GM21381 (cell line): ENCODE measurements around the gene IGF2.

Source experiments
- ATAC-seq: cut with Tn5 transposase; IDR thresholded peaks from one replicate; pipeline ENCODE4 v1.9.1; 2021; ENCODE audit warnings: mild to moderate bottlenecking, moderate library complexity; ENCODE audit not compliant: unreplicated experiment

The IGF2 gene

DNA sequence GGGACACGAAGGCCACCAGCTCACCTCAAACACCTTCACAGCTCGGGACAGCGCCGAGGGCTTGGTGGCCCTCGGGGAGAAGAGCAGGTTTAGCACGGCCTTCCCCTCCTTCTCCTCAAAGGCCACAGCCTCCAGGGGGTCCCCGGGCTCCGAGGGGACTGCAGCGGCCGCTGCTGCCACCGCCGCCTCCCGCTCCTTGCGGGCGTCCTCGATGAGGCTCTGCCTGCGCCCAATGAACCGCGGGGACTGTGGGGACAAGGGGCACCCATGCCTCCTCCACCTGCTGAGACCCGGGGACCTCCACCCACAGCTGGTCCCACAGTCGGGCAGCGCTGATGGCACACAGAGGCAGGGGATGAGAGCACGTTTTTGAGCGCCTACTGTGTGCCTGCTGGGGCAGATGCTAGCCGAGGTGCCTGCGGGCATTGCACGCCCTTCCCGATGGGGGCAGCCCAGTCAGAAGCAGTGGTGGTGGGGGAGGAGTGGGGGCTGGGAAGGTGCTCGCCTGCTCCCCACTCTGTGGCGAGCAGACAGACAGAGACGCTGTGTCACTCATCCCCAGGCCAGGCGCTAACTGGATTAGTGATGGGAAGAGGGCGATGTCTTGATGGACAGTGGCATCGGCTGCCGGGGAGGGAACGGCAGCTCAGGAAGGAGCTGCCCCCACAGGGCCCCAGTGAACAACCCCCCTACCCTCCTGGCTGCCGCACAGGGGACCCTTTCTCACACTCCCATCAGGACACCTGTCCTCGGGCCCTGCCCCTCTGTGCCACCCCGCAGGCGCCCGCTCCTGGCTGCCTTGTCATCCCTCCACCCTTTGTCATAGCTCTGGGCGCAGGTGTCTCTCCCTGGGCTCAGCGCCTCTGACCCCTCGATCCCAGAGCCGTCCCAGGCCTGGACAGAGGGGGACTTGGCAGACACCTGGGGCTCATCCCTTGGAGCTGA, 30.7 kb upstream of the IGF2 start:
- ATAC-seq, result no peak

DNA sequence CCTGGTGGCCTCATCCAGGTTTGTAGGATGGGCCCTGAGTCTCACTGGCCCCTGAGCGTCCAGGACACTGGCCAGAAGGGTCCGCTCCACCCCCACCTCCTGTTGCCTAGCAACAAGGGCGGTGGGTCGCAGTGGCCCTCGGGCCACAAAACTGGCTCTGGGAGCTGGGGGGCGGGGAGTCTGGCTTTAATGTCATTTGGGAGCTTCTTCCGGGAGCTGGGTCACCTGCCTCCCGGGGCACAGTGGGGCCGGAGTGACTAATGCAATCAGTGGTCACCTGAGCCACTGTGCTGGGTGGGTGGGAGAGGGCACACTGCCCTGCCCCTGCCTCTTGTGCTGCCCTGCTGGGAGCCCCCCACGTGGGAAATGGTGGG, 29.8 kb upstream of the IGF2 start:
- ATAC-seq, result no peak

DNA sequence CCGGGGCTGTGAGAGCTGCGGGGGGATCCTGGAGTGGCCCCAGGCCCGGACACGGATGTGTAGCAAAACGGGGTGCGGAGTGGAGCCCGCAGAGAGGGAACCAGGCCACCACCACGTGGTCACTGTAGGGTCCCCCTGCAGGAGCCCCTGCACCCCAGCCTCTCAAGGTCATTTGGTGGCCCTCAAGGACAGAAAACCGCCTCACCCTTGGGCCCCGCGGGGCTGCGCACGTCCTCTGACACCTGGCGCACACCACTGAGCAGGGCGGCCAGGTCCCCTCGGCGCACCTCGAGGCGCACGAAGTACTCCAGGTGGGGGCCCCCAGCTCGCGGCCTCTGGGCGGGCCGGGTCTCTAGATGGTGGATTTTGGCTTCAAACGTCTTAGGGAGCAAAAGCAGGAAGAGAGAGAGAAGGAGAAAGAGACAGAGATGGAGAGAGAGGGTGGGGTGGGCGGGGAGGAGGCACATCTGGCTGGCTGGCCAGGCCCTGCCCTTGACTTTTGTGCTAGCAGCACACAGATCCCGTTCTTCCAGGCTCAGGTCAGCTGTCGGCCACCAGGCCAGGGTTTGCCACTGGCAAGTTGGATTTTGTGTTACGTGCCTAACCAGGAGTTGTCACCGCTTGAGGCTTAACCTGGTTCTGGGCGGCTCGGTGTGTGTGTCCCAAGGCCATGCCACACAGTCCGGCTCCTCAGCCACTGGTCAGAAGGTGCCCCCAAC, 29.3 kb upstream of the IGF2 start:
- no peak for ATAC-seq

DNA sequence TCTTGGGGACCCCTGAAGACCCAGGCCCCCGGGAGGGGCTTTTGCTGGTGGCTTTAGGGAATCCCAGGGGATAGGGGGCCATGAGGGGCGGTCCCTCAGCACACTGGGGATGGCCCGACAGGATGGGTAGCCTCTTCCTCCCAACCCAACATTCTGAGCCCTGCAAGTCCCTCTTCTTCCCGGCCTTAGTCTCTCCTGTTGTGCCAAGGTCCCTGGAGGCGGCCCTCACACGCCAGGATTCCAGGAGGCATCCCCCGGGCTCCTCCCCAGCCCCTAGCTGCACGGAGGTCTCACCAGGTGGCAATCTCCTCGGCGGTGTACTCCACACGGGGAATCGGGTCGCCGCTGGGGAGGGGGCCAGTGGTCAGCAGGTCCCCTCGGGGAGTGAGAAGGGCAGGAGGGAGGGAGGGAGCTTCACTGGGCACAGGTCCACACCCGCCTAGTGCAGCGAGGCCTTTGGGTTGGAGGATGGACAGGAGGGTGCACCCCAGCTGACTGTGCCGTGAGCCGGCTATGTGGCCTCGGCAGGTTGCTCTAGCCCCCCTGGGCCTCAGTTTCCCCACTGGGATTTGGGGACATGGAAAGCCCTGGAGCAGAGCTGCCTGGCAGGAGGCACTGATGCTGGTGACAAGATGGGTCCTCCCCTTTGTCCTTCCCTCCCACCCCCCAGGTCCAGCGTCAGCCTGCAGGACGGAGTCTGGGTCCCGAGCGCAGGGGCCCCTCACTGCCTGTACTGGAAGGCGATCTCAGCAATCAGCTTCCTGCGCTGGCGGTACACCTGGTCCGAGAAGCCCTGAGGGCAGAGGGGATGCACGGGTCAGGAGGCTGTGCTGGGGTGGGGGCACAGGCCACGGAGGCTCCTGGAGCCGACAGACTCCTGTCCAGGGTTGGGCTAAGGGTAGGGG, 28.2 kb upstream of the IGF2 start:
- no peak for ATAC-seq

DNA sequence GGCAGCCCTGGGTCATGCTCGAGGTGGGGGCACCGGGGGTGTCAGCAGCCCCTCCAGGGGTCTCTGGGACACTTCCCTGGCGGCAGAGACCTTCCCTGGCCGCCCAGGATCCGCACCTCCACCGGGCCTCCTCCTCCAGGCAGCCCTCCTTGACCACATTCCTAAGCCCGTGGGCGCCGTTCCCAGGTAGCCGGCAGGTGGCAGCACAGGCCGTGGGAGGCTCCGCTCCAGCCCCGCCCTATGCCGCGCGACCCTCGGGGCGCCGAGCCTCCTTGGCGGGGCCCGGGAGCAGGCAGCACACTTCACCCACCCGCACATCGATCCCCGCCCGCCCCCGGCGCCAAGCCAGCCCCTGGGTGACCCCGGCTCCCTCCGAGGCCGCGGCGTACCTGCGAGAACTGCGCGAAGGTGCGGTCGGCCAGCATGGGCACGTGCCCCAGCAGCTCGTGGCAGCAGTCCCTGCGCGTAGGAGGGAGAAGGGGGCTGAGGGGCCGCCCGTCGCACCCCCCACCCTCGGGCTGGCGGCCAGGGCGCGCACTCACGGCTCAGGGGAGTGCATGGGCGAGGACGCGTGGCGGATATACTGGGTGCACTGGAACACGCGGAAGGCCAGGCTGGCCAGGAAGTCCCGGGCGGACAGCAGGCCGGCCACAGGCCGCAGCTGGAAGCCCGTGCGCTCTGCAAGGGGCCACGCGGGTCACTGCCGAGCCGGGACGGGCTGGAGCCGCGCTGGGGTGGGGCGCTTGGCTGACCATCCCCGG, 27.1 kb upstream of the IGF2 start:
- no peak for ATAC-seq

DNA sequence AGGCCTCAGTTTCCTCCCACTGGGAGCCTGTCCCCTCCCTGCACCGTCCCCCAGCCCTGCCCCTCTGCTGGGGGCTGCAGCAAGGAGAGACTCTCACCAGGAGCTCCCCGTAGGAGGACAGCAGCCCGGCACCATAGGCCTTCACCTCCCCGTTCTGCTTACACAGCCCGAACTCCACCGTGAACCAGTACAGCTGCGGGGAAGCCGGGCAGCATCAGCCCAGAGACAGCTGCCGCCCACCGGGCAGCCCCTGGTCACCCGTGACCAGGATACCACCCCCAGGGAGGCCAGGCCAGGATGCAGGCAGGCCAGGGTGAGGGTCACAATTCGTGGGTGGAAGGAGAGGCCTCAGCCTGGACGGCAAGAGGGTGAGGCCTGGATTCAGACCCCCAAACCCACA, 26.4 kb upstream of the IGF2 start:
- ATAC-seq, result no peak

DNA sequence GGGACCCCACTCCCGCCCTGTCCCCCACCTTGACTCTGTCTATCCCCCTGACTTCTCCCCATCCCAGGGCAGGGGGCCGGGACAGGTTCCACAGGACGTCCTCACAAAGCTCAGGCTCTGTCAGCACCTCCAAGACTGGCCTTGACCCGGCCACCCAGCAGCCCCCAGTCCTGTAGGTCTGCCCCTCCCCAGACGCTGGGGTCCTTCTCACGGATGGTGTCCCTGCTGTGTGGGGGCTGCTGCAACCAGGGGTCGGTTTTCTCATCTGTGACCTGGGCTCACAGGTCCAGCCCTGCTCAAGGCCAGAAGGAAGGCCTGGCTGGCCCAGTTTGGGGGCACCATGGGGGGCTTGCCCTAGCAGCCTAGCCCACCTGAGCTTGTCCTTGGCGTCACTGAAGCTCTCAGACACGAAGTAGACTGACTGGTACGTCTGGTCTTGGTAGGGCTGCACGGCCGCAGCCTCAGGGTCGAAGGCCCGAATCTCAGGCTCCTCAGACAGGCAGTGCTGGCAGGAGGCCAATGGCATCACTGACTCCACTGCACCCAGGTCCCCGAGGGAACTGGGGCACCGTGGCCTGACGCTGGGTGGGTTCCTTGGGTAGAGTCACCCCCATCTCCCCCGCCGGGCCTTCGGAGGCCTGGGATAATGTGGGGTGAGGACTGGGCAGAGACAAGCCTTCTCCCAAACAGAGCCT, 25.8 kb upstream of the IGF2 start:
- no peak for ATAC-seq

DNA sequence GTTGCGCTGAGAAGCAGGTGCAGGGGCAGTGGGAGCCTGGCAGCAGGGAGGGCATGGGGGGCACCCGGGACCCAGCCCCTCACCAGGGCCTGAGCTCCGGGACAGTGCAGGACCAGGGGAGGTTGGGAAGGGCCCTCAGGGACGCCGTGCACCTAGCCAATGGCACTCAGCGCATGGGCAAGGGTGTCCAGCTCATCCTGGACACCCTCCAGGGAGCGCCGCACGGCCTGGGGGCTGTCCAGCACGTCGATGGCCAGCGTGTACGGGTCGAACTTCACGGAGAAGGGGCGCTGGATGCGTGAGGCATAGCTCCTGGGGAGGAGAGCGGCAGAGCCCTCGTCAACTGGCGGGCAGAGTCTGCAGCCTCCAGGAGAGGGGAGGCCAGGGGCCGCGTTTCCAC, 24.9 kb upstream of the IGF2 start:
- ATAC-seq, result no peak

DNA sequence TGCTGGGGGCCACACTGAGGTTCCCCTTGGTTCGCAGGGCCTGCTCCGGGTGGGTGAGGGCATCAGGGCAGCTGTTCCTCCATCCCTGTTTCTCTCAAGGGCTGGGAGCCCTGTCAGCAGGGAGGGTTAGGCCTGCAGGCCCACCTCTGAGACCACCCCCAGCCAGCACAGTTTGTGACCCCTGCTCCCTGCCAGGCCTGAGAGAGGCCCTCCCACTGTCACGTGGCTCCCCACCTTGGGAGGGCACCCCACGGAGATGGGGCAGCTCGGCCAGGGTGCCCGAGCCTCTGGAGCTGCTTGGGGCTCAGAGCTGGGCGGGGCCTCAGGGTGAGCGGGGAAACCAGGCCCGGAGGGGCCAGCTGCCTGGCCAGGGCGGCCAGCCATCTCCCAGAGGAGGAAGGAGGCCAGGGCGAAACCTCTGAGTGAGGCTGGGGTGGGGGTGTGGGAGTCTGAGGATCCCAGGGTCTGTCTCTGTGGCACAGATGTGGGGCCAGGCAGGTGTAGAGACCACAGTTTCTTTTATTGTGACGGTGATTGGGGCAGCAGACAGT, 24.3 kb upstream of the IGF2 start:
- ATAC-seq, result no peak

DNA sequence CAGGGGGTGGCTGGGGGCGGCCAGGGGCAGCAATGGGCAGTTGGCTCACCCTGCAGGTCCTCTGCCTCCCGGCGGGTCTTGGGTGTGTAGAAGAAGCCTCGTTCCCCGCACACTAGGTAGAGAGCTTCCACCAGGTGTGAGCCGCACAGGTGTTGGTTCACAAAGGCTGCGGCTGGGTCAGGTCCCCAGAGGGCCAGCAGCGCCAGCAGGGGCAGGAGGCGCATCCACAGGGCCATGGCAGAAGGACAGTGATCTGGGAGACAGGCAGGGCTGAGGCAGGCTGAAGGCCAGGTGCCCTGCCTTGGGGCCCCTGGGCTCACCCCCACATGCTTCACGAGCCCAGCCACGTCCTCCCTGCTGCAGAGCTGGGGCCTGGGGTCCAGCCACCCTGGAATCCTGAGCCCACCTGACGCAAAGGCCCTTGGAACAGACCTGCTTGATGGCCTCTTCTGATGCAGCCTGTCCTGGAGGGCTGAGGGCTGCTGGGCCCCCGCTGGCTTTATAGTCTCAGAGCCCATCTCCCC, 21.6 kb upstream of the IGF2 start, which contains the start of gene INS:
Gene INS (minus strand): TSS at position 474 of the 524 bp plus-strand sequence. CDS start 238 bp downstream, at position 236.
- ATAC-seq, result no peak

DNA sequence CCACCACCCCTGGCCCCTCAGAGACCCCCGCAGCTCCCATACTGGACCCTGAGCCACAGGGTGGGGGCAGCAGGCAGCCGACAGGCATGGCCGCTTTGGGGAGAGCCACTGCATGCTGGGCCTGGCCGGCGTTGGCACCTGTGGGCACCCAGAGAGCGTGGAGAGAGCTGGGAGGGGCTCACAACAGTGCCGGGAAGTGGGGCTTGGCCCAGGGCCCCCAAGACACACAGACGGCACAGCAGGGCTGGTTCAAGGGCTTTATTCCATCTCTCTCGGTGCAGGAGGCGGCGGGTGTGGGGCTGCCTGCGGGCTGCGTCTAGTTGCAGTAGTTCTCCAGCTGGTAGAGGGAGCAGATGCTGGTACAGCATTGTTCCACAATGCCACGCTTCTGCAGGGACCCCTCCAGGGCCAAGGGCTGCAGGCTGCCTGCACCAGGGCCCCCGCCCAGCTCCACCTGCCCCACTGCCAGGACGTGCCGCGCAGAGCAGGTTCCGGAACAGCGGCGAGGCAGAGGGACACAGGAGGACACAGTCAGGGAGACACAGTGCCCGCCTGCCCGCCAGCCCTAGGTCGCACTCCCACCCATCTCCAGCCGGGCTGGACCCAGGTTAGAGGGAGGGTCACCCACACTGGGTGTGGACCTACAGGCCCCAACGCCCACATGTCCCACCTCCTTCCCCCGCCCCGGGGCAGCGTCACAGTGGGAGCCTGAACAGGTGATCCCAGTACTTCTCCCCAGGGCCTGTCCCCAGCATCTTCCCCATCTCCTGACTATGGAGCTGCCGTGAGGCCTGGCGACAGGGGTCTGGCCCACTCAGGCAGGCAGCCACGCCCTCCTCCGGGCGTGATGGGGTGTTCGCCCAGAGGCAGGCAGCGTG, 20.6 kb upstream of the IGF2 start:
- no peak for ATAC-seq

DNA sequence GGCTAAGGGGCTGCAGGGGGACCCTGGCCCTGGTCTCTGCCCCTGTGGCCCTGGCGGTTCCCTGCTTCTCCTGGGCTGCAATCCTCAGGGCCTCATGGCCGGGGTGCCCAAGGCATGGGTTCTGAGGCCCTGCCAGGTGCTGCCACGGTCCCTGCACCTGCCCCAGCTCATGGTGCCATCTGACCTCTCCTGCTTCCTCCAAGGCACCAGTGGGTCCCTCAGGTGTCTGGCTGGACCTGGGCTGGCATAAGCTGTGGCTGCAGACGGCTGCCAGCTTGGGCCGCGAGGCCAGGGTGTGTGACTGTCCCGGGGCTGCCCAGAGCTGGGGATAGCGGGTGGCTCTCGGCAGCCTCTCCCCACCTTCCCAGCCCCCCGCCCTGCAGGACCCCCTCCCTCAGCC, 19.8 kb upstream of the IGF2 start:
- no peak for ATAC-seq

DNA sequence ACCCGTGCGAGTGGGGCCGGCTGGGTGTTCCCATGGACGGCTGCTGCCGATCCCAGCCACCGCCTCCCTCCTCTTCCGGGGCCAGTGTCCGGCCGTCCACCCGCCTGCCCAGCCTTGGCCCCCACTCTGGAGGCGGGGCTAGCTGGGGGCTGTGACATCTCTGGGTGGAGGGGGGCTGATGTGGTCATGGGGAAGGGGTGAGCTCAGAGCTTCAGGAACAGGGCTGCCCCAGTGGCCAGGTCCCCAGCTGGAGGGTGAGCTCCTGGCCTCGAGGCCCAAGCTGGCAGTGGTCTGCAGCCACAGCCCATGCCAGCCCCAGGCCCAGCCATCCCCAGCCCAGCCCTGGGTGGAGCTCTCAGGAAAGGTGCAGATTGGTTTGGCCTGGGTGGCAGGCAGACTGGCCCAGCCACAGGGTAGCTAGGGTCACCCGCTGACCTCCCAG, 19.1 kb upstream of the IGF2 start:
- ATAC-seq, result no peak

DNA sequence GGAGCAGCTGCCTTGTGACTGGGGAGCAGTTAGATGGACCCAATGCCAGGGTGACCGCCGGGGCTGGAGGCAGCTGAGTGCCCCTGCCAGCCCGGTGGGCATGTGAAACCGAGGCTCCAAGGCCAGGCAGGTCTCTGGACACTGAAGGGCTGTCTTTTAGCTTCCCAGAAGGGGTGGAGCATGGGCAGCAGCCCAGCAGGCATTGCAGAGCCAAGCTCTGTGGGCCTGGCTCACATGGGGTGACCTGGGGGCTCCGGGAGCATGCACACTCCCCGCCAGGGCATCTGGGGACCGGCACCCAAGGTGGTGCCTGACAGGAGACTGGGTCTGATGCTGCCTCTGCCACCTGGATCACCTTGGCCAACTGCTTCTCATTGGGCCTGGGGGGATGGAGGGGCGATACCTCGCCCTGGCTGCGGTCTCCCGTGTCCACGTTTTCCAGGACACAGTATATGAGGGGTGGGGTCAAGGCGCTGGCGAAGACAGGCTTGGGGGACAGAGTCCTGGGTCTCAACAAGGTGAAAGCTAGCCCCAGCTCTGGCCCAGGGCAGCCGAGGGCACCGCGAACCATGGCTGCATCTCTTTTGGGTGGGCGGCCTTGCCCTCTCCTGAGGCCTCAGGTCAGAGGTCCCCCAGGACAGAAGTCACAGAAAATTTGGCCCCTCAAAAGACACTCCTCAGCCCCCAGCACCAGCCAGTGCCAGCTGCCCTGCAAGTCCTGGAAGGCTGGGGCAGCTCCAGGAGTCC, 18.3 kb upstream of the IGF2 start:
- no peak for ATAC-seq

DNA sequence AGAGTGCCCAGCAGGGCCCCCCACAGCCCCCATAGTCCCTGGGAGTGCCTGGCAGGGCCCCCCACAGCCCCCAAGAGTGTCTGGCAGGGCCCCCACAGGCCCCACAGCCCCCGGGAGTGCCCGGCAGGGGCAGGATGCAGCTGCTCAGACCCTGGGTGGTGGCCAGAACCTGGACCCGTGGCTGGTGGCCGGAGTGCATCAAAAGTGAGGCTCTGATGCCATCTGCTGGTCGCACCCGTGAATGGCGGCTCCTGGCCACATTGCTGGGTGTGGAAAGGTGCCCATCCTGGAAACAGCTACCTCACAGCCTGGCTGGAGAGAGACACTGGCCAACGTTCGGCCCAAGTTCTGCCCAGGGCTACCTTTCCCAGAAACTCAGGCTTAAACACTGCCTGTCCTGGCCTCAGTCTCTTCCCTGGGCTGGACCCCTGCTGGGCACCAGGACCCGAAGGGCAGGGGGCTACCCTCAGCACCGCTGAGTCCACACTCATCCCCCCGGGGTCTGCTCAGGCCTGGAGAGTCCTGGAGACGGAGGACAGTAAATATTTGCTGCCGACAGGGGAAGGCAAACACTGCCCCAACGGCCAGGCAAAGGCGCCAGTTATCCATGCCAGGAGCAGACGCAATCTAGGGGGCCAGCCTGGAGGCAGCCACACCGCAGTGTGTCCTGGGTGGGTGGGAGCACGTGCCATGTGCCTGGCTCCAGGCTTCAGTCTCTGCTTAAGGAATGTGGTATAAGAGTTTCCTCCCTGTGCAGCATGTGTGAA, 17.4 kb upstream of the IGF2 start:
- no peak for ATAC-seq

DNA sequence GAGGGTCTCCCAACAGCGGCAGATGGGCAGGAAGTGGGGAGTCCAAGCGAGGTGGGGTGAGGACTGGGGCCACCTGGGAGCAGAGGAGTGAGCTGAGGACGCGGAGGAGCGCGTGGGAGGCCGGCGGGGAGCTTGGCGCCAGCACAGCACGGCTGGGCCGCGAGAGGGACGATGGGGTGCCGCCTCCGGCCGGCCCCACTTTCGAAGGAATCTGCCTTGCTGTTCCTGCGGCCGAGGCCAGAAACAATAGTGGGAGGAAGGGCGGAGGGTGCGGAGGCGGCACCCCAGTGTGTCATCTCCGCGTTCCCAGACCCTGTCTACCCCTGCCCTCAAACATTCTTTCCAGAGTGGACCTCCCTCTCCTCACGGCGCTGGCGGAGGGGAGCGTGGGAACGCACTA, 16.3 kb upstream of the IGF2 start:
- ATAC-seq, result no peak

DNA sequence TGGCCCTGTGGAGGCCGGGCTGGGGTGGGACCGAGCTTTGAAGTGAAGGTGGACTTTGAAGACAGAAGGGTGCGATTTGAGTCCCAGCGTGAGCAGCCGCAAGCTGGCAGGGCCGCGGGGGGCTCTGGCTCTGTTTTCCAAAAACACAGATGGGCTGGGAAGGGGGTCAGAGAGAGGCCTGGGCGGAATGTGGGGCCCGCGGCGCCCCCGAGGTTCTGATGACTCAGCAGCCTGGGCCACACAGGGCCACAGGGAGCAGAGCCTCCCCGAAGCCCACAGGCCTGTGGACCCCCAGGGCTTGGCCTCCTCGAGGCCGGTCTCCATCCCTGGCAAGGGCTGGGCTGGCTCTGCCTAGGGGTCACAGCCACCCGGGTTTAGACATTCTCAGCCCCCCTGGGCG, 15.7 kb upstream of the IGF2 start:
- no peak for ATAC-seq
